ENCODE results near the gene PFN2. TPM values are rescaled to one million over a fixed set of nuclear protein-coding genes. Genes with fewer than 3 reads are reported as not detected.
"Not testable (repeated sequence)": the region's sequence is repeated elsewhere in the genome, so short reads cannot be mapped to it uniquely, and the experiment has no call there.

Gene PFN2
- total RNA-seq, 1 donor from 2014 or later: 369 TPM

- H3K4me3 Mint-ChIP-seq: no peak overlapping the region
- H3K27me3 Mint-ChIP-seq: peaks cover 3% of the 10 kb centered on the region
- no peaks in the 10 kb centered on the region for H3K36me3 Mint-ChIP-seq
- no peaks in the 10 kb centered on the region for H3K4me1 Mint-ChIP-seq (ENCODE audit: unreplicated experiment)
- H3K27ac Mint-ChIP-seq: no peak overlapping the region
- TF ChIP-seq CTCF (conservative IDR thresholded peaks at IDR 0.05): no peak
- H3K9me3 Mint-ChIP-seq: peaks cover under 1% of the 10 kb centered on the region
- no peak for DNase-seq (ENCODE audit: extremely low spot score, unreplicated experiment)
Measured at GRCh38 chr3:149990423-149990948, 19.8 kb upstream of the PFN2 start.

GRCh38 chr3:149989307-149989706, 18.6 kb upstream of the PFN2 start:
- no peaks in the 10 kb centered on the region for H3K4me1 Mint-ChIP-seq (ENCODE audit: unreplicated experiment)
- peaks cover 3% of the 10 kb centered on the region for H3K27me3 Mint-ChIP-seq
- H3K9me3 Mint-ChIP-seq: no peaks in the 10 kb centered on the region
- TF ChIP-seq CTCF (conservative IDR thresholded peaks at IDR 0.05): no peak
- no peak for DNase-seq (ENCODE audit: extremely low spot score, unreplicated experiment)
- no peak overlapping the region for H3K4me3 Mint-ChIP-seq
- no peak overlapping the region for H3K27ac Mint-ChIP-seq
- H3K36me3 Mint-ChIP-seq: no peaks in the 10 kb centered on the region

DNA sequence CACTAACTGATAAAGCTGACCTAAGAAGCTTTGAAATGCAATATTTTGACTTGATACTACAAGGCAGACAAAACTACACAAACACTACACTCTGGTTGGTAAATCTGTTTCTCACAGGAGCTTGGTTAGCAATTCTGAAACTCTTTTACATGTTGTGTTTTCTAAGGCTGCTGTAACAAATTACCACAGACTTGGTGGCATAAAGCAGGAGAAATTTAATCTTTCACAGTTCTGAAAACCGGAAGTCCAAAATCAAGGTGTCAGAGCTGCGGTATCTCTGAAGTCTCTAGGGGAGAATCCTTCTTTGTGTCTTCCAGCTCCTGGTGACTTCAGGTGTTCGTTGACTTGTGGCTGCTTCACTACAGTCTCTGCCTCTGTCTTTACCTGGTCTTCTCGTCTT, 12.9 kb upstream of the PFN2 start:
- Mint-ChIP-seq H3K9me3 (peaks cover 8% of the 10 kb centered on the region), H3K27me3 (peaks cover 3% of the 10 kb centered on the region)
- TF ChIP-seq CTCF (conservative IDR thresholded peaks at IDR 0.05): no peak

DNA sequence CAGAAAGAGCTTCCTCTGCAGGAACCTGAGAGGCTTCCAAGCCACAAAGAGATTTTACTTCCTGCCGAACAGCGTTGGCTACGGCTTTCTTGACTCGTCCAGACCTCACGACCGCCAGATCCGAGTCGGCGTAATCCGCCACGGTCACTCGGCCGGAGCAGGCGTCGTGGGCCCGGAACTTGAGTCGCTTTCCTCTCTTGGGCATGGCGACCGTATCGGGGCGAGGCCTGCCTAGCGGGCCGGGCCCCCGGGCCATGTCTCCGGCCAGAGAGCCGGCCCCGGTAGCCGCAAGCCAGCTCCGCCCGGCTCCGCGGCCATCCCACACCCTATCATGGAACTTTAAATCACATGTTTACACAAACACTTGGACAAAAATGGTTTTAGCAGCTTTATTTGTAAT, 12.4 kb upstream of the PFN2 start:
- not testable (repeated sequence) for DNase-seq (ENCODE audit: extremely low spot score, unreplicated experiment); H3K27me3 Mint-ChIP-seq; H3K4me3 Mint-ChIP-seq; H3K36me3 Mint-ChIP-seq; H3K9me3 Mint-ChIP-seq; H3K27ac Mint-ChIP-seq; H3K4me1 Mint-ChIP-seq (ENCODE audit: unreplicated experiment)

More for the DNA sequence above, 12.9 kb upstream of the PFN2 start:
- no peak overlapping the region for H3K4me3 Mint-ChIP-seq
- no peak overlapping the region for H3K27ac Mint-ChIP-seq
- DNase-seq (ENCODE audit: extremely low spot score, unreplicated experiment): no peak
- H3K4me1 Mint-ChIP-seq (ENCODE audit: unreplicated experiment): no peaks in the 10 kb centered on the region
- H3K36me3 Mint-ChIP-seq: peaks cover 3% of the 10 kb centered on the region

DNA sequence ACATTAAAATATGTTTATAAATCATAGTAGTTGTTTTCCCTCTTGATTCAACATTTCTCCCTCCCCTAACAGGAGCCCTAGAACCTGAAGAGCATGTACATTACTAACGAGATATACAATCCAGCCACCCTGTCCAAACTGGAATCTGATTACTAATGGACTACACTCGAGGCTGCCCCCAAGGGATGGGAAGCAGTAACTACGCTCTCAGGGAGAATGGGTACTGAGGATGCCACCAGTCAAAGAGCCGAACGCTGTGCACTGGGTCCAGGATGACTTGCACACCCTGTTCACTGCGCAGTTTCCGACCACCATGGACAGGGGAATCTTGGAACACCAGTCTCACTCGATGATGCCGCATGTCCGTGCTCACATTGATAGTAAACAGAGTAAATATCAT, 11.3 kb upstream of the PFN2 start:
- not testable (repeated sequence) for H3K4me1 Mint-ChIP-seq (ENCODE audit: unreplicated experiment); DNase-seq (ENCODE audit: extremely low spot score, unreplicated experiment); H3K9me3 Mint-ChIP-seq; H3K27me3 Mint-ChIP-seq; H3K4me3 Mint-ChIP-seq; H3K36me3 Mint-ChIP-seq; H3K27ac Mint-ChIP-seq

- H3K4me1 Mint-ChIP-seq (ENCODE audit: unreplicated experiment): peaks cover 16% of the 10 kb centered on the region
- H3K36me3 Mint-ChIP-seq: peaks cover 3% of the 10 kb centered on the region
- H3K27ac Mint-ChIP-seq: no peak overlapping the region
- TF ChIP-seq CTCF (conservative IDR thresholded peaks at IDR 0.05): no peak
- DNase-seq (ENCODE audit: extremely low spot score, unreplicated experiment): no peak
- peaks cover 6% of the 10 kb centered on the region for H3K9me3 Mint-ChIP-seq
- no peaks in the 10 kb centered on the region for H3K27me3 Mint-ChIP-seq
- no peak overlapping the region for H3K4me3 Mint-ChIP-seq
Measured at GRCh38 chr3:149977386-149977785, 6.7 kb upstream of the PFN2 start.

GRCh38 chr3:149975919-149976318, 5.2 kb upstream of the PFN2 start:
- no peak for DNase-seq (ENCODE audit: extremely low spot score, unreplicated experiment)
- no peak overlapping the region for H3K4me3 Mint-ChIP-seq
- peaks cover 22% of the 10 kb centered on the region for H3K4me1 Mint-ChIP-seq (ENCODE audit: unreplicated experiment)

More at GRCh38 chr3:149975919-149976318, 5.2 kb upstream of the PFN2 start:
- Mint-ChIP-seq H3K36me3 (peaks cover 3% of the 10 kb centered on the region), H3K27me3 (no peaks in the 10 kb centered on the region), H3K27ac (no peak overlapping the region), H3K9me3 (peaks cover 4% of the 10 kb centered on the region)
- TF ChIP-seq CTCF (conservative IDR thresholded peaks at IDR 0.05): no peak

Data from type B pancreatic cell (in vitro differentiated cells).